GM12872 (cell line): ENCODE measurements around the gene TTYH2.
A peak's percentile ranks its signal among the peaks of the same experiment; 100 is the strongest.

Experiments used
- CTCF ChIP-seq: IDR thresholded peaks from 3 replicates; pipeline ENCODE4 v1.5.1; 2011; ENCODE audit warnings: low read depth, mild to moderate bottlenecking, low read length, moderate library complexity; ENCODE audit not compliant: insufficient read depth

The TTYH2 gene

DNA sequence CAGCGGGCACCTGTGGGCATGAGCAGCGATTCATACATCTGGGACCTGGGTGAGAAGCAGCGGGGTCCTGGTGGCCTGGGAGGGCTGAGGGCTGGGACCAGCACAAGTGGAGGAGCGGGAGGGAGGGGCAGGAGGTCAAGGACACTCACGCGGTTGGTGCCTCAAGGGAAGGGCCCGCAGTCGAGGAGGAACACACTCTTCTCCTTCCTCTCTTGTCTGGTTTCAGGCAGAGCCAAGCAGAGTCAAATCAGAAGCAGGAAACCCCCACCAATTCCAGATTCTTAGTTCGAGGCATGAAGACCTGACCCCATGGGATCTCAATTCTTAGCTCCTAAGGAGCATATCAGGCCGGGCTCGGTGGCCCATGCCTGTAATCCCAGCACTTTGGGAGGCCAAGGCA lies 76.3 kb downstream of the TTYH2 start:
- TF ChIP-seq CTCF: no peak

DNA sequence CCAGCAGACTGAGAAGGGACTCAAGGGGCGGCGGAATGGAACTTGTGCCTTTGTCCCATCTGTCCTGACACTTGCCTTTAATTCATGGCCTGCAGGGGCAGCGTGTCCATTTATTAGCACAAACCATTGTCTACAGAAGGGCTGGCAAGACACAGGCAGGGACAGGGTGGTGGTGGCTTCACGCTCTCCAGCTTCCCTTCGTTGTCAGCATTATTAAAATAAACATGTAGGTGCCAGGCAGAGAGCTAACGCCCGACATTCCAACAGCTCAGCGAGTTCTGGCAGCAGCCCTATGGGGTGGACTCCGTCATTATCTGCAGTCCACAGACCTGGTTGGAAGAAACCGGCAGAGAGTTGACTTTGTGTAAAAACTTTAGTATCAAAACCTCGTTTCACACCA lies 77.0 kb downstream of the TTYH2 start:
- TF ChIP-seq CTCF: no peak

DNA sequence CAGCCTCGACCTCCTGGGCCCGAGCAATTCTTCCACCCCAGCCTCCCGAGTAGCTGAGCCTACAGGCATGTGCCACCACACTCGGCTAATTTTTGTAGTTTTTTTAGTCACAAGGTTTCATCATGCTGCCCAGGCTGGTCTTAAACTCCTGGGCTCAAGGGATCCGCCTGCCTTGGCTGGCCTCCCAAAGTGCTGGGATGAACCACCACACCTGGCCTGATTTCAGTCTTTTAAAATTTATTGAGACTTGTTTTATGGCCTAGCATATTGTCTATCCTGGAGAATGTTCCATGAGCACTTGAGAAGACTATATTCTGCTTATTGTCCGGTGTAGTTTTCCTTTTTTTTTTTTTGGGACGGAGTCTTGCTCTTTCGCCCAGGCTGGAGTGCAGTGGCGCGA lies 79.1 kb downstream of the TTYH2 start:
- TF ChIP-seq CTCF: no peak

DNA sequence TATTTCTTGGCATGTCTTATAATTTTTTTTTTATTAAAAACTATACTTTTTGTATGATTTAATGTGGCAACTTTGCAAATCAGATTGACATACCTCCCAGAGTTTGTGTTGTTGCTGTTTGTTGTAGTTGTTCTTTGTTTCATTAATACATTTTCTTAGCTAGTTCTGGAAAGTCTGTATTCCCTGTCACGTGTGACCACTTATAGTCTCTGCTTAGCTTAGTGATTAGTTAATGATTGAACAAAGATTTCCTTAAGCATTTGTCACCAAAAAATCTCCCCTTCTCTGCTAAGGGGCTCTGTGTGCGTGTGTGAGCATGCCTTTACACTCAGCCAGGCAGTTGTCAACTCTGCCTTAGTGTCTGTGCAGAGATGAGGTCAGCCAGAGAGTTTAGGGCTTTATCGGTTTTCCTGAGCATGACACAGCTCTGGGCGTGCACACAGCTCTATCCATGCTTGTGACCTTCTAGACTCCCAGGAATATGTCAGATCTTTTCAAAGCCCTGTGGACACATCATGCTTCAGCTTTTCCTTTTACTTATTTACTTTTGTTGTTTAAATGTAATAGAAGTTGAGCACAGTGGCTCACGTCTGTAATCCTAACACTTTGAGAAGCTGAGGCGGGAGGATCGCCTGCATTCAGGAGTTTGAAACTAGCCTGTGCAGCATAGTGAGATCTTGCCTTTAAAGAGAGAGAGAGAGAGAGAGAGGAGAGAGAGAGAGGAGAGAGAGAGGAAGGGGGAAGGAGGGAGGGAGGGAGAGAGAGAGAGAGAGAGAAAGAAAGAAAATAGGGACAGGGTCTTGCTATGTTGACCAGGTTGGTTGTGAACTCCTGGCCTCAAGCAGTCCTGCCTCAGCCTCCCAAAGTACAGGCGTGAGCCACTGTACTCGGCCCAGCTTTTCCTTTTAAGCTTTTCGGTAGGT lies 82.5 kb downstream of the TTYH2 start:
- TF ChIP-seq CTCF: no peak

GRCh38 chr17:74296548-74296936 lies 83.2 kb downstream of the TTYH2 start:
- peak; percentile 43 for TF ChIP-seq CTCF

GRCh38 chr17:74297941-74298340 lies 84.6 kb downstream of the TTYH2 start:
- no peak for TF ChIP-seq CTCF

- no peak for TF ChIP-seq CTCF
These were observed 85.4 kb downstream of the TTYH2 start for GRCh38 chr17:74298778-74299177.
